ENCODE measurements around the gene TMEM115.
"Not testable (repeated sequence)": the region's sequence is repeated elsewhere in the genome, so short reads cannot be mapped to it uniquely, and the experiment has no call there.

Gene TMEM115

DNA sequence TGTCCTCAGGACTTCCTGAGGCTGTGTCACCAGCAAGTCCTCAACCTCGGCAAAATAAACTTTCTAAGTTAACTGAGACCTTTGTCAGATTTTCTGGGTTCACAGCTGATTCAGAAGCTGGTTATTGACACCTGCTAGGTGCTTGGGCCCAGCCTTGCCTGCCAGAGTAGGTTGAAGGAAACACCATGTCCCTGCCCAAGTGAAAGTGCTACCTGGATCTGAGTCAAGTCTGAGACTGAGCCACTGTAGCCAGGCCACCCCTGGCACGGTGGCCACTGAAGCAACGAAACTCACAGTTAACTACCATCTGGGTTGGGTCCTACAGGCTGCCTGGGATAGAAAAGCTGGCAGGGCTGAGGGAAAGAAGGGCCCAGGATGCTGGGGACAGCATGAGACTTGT is 45.0 kb downstream of the TMEM115 start:
- DNase-seq, result no peak

DNA sequence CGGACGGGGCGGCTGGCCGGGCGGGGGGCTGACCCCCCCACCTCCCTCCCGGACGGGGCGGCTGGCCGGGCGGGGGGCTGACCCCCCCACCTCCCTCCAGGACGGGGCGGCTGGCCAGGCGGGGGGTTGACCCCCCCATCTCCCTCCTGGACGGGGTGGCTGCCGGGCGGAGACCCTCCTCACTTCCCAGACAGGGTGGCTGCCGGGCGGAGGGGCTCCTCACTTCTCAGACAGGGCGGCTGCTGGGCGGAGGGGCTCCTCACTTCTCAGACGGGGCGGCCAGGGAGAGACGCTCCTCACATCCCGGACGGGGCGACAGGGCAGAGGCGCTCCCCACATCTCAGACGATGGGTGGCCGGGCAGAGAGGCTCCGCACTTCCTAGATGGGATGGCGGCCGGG is 47.3 kb downstream of the TMEM115 start:
- DNase-seq, result not testable (repeated sequence)
